NCI-H524 treated with DMSO at 0.1 percent for 48 hours (cell line): ENCODE measurements around the gene TTPAL.

ENCODE experiments used
- DNase-seq: peaks from one replicate; lab custom pipeline; 2025; lab: John Stamatoyannopoulos, UW

Gene TTPAL

GRCh38 chr20:44475694-44476560 lies at the start of gene TTPAL:
TTPAL (plus strand) TSS chr20:44475874; CDS start chr20:44480000, 4,126 bp downstream.
- peak; percentile 19 for DNase-seq

- no peak for DNase-seq
These were observed 49.8 kb upstream of the TTPAL start for GRCh38 chr20:44425923-44426322.

- DNase-seq, result no peak
These were observed 48.5 kb upstream of the TTPAL start for GRCh38 chr20:44426879-44427790.

GRCh38 chr20:44427804-44428173 lies 47.9 kb upstream of the TTPAL start:
- DNase-seq, result no peak

GRCh38 chr20:44428174-44429016 lies 47.3 kb upstream of the TTPAL start:
- no peak for DNase-seq

- DNase-seq, result no peak
These were observed 46.7 kb upstream of the TTPAL start for GRCh38 chr20:44429017-44429339.

GRCh38 chr20:44429419-44430269 lies 46.0 kb upstream of the TTPAL start:
- DNase-seq, result no peak

- DNase-seq, result no peak
These were observed 45.2 kb upstream of the TTPAL start for GRCh38 chr20:44430270-44431065.

- DNase-seq, result no peak
These were observed 44.6 kb upstream of the TTPAL start for GRCh38 chr20:44431118-44431501.

- DNase-seq, result no peak
These were observed 44.0 kb upstream of the TTPAL start for GRCh38 chr20:44431502-44432234.

GRCh38 chr20:44432618-44433577 lies 42.8 kb upstream of the TTPAL start:
- no peak for DNase-seq

GRCh38 chr20:44433751-44434538 lies 41.7 kb upstream of the TTPAL start:
- DNase-seq, result no peak

- DNase-seq, result no peak
These were observed 39.9 kb upstream of the TTPAL start for GRCh38 chr20:44435630-44436335.

- DNase-seq, result no peak
These were observed 39.3 kb upstream of the TTPAL start for GRCh38 chr20:44436393-44436792.

GRCh38 chr20:44437497-44437896 lies 38.2 kb upstream of the TTPAL start:
- no peak for DNase-seq

- no peak for DNase-seq
These were observed 36.9 kb upstream of the TTPAL start for GRCh38 chr20:44438782-44439181.

GRCh38 chr20:44439318-44439717 lies 36.4 kb upstream of the TTPAL start:
- no peak for DNase-seq
